Peyer's patch (tissue), 4 donors: ENCODE measurements around the gene CLMP. TPM values are rescaled to one million over a fixed set of nuclear protein-coding genes. Genes with fewer than 3 reads are reported as not detected.

Source experiments
- DNase-seq, 3 donors: peaks; one replicate each; pipeline ENCODE4 v3.0.0-alpha.2; 2017 to 2019
- H3K27ac ChIP-seq, 4 donors: fragments of 200-600 bp; sonication (generic); one replicate each; pipeline ENCODE4 v1.5.1; 2016 to 2019
- H3K27me3 ChIP-seq, 2 donors: fragments of 200-600 bp; sonication (generic); one replicate each; pipeline ENCODE4 v1.5.1; 2019
- H3K36me3 ChIP-seq, 3 donors: fragments of 200-600 bp; sonication (generic); one replicate each; pipeline ENCODE4 v1.5.1; 2016 to 2019
- H3K4me1 ChIP-seq, 4 donors: fragments of 200-600 bp; sonication (generic); one replicate each; pipeline ENCODE4 v1.5.1; 2016 to 2019
- H3K4me3 ChIP-seq, 4 donors: fragments of 200-600 bp; sonication (generic); 1 replicate in 3 of 4; 2 replicates in 1 of 4; pipeline ENCODE4 v1.5.1; 2016 to 2019; ENCODE audit warnings: mild to moderate bottlenecking in 1 of 4
- H3K9me3 ChIP-seq, 4 donors: fragments of 200-600 bp; sonication (generic); one replicate each; pipeline ENCODE4 v1.5.1; 2016 to 2019; ENCODE audit warnings: mild to moderate bottlenecking in 1 of 4
- CTCF ChIP-seq, 6 experiments: fragments of 450-650 bp in 4 of 6; fragments of 200-600 bp in 2 of 6; sonication (generic) in 1 of 6; IDR thresholded peaks; one replicate each; pipeline ENCODE4 v1.5.1; 2017 to 2019; ENCODE audit warnings: antibody characterized with exemption in 6 of 6, mild to moderate bottlenecking in 3 of 6, moderate library complexity in 1 of 6
- POLR2A ChIP-seq, 2 donors: fragments of 450-650 bp; IDR thresholded peaks; one replicate each; pipeline ENCODE4 v1.5.1; 2017; ENCODE audit warnings: antibody characterized with exemption in 2 of 2, mild to moderate bottlenecking in 2 of 2, moderate library complexity in 2 of 2
- total RNA-seq, 4 donors: library from RNA; depleted of rRNA; stranded (reverse); fragments of >200 nt; gene quantifications; one replicate each; pipeline ENCODE4 v1.1.0, GENCODE V29; 2016

CLMP gene
- total RNA-seq, 4 donors from 2014 or later, result 8.4 to 48.7 (median 13.2) TPM

- H3K27ac ChIP-seq, result peak overlapping the region in 1 of 4 donors; percentile 26
- H3K9me3 ChIP-seq, result no peaks in the 10 kb centered on the region
- no peaks in the 10 kb centered on the region for H3K27me3 ChIP-seq
- DNase-seq, result no peak
- no peaks in the 10 kb centered on the region for H3K36me3 ChIP-seq
- H3K4me3 ChIP-seq, result no peak overlapping the region
- TF ChIP-seq POLR2A (IDR thresholded peaks at IDR 0.05) (no peak), CTCF (IDR thresholded peaks at IDR 0.05) (no peak)
- peaks cover 0 to 22% (median 2%) of the 10 kb centered on the region in 4 donors for H3K4me1 ChIP-seq
These were observed 110.6 kb downstream of the CLMP start for GRCh38 chr11:123084454-123084853.

- H3K27ac ChIP-seq, result peak overlapping the region in 2 of 4 donors; percentile 26 to 36
- peaks cover 0 to 22% (median 2%) of the 10 kb centered on the region in 4 donors for H3K4me1 ChIP-seq
- peak; percentile 56 to 93 (median 65) for DNase-seq
- TF ChIP-seq POLR2A (IDR thresholded peaks at IDR 0.05) (no peak), CTCF (IDR thresholded peaks at IDR 0.05) (no peak)
- H3K27me3 ChIP-seq, result no peaks in the 10 kb centered on the region
- no peaks in the 10 kb centered on the region for H3K36me3 ChIP-seq
- H3K9me3 ChIP-seq, result no peaks in the 10 kb centered on the region
- no peak overlapping the region for H3K4me3 ChIP-seq
These were observed 111.4 kb downstream of the CLMP start for GRCh38 chr11:123083623-123084029.

- Histone ChIP-seq H3K36me3 (no peaks in the 10 kb centered on the region), H3K27me3 (no peaks in the 10 kb centered on the region), H3K4me3 (no peak overlapping the region), H3K4me1 (peaks cover 0 to 22% (median 2%) of the 10 kb centered on the region in 4 donors), H3K9me3 (no peaks in the 10 kb centered on the region), H3K27ac (peak overlapping the region in 2 of 4 donors; percentile 26 to 36)
- DNase-seq, result peak in 1 of 3 donors; percentile 13
- TF ChIP-seq CTCF (IDR thresholded peaks at IDR 0.05), result no peak
- no peak for TF ChIP-seq POLR2A (IDR thresholded peaks at IDR 0.05)
These were observed 112.1 kb downstream of the CLMP start for GRCh38 chr11:123082977-123083376.

GRCh38 chr11:123080015-123080414 is 115.0 kb downstream of the CLMP start:
- Histone ChIP-seq H3K27me3 (no peaks in the 10 kb centered on the region), H3K36me3 (no peaks in the 10 kb centered on the region)
- TF ChIP-seq CTCF (IDR thresholded peaks at IDR 0.05), result no peak
- TF ChIP-seq POLR2A (IDR thresholded peaks at IDR 0.05), result no peak

GRCh38 chr11:123076484-123076883 is 118.6 kb downstream of the CLMP start:
- TF ChIP-seq CTCF (IDR thresholded peaks at IDR 0.05) (no peak), POLR2A (IDR thresholded peaks at IDR 0.05) (no peak)
- no peaks in the 10 kb centered on the region for H3K9me3 ChIP-seq
- H3K4me1 ChIP-seq, result no peaks in the 10 kb centered on the region
- no peaks in the 10 kb centered on the region for H3K27me3 ChIP-seq
- no peaks in the 10 kb centered on the region for H3K36me3 ChIP-seq
- no peak overlapping the region for H3K27ac ChIP-seq
- DNase-seq, result no peak
- H3K4me3 ChIP-seq, result no peak overlapping the region

More at GRCh38 chr11:123080015-123080414, 115.0 kb downstream of the CLMP start:
- Histone ChIP-seq H3K27ac (no peak overlapping the region), H3K4me1 (peaks cover 0 to 16% (median 2%) of the 10 kb centered on the region in 4 donors), H3K9me3 (no peaks in the 10 kb centered on the region), H3K4me3 (no peak overlapping the region)
- DNase-seq, result no peak
